ENCODE data around the gene SYK.

DNA sequence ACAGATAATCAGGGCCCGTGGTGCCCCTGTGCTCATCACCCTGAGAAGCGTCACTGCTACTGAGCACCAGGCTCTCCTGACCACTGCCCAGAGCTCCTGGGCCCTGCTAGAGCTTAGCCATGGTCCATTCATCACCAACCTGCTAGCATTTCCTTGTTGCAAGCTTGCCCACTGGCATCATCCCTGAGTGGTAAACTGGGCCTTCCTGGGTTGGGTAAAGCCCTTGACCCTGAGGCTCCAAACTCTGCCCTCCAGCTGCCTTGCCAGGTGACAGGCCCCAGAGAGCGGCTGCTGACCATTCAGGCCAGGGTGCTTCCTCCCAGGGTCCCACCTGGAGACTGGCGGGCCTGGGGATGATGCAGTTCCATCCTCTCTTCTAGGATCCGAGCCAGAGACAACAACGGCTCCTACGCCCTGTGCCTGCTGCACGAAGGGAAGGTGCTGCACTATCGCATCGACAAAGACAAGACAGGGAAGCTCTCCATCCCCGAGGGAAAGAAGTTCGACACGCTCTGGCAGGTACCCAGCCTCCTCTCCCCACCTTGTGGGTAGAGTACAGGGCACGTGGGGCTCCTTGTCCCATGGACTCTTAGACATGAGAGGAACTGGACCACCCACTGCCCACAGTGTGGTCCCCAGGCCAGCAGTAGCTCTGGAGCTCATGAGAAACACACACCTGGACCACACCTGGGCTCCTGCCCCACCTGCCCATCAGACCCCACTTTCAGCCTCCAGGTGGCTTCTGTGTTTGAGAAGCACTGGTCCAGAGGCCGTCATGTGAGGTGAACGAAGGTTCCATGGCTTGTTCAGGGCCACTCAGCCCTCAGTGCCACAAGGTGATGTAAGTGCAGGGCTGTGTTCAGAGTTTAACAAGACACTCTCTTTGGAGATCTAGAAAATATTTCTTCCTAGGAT, 60.5 kb downstream of the SYK start:
- TF ChIP-seq, protein P1, sequence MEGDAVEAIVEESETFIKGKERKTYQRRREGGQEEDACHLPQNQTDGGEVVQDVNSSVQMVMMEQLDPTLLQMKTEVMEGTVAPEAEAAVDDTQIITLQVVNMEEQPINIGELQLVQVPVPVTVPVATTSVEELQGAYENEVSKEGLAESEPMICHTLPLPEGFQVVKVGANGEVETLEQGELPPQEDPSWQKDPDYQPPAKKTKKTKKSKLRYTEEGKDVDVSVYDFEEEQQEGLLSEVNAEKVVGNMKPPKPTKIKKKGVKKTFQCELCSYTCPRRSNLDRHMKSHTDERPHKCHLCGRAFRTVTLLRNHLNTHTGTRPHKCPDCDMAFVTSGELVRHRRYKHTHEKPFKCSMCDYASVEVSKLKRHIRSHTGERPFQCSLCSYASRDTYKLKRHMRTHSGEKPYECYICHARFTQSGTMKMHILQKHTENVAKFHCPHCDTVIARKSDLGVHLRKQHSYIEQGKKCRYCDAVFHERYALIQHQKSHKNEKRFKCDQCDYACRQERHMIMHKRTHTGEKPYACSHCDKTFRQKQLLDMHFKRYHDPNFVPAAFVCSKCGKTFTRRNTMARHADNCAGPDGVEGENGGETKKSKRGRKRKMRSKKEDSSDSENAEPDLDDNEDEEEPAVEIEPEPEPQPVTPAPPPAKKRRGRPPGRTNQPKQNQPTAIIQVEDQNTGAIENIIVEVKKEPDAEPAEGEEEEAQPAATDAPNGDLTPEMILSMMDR (IDR thresholded peaks at IDR 0.05 in 2 of 3, conservative IDR thresholded peaks at IDR 0.05 in 1 of 3; ENCODE audit: borderline replicate concordance in 1 of 3, insufficient read depth in 1 of 3, low read depth in 2 of 3, low read length in 2 of 3) = no peak
- TF ChIP-seq EGR1 (IDR thresholded peaks at IDR 0.05; ENCODE audit: low read depth) = no peak
- TF ChIP-seq JUND (IDR thresholded peaks at IDR 0.05) = no peak
- TF ChIP-seq POLR2AphosphoS5 (IDR thresholded peaks at IDR 0.05; ENCODE audit: low read depth, low read length) = no peak
- TF ChIP-seq, protein P2, sequence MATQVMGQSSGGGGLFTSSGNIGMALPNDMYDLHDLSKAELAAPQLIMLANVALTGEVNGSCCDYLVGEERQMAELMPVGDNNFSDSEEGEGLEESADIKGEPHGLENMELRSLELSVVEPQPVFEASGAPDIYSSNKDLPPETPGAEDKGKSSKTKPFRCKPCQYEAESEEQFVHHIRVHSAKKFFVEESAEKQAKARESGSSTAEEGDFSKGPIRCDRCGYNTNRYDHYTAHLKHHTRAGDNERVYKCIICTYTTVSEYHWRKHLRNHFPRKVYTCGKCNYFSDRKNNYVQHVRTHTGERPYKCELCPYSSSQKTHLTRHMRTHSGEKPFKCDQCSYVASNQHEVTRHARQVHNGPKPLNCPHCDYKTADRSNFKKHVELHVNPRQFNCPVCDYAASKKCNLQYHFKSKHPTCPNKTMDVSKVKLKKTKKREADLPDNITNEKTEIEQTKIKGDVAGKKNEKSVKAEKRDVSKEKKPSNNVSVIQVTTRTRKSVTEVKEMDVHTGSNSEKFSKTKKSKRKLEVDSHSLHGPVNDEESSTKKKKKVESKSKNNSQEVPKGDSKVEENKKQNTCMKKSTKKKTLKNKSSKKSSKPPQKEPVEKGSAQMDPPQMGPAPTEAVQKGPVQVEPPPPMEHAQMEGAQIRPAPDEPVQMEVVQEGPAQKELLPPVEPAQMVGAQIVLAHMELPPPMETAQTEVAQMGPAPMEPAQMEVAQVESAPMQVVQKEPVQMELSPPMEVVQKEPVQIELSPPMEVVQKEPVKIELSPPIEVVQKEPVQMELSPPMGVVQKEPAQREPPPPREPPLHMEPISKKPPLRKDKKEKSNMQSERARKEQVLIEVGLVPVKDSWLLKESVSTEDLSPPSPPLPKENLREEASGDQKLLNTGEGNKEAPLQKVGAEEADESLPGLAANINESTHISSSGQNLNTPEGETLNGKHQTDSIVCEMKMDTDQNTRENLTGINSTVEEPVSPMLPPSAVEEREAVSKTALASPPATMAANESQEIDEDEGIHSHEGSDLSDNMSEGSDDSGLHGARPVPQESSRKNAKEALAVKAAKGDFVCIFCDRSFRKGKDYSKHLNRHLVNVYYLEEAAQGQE (IDR thresholded peaks at IDR 0.05; ENCODE audit: low read depth) = no peak
- TF ChIP-seq POLR2A (IDR thresholded peaks at IDR 0.05; ENCODE audit: borderline replicate concordance, extremely low read depth, insufficient read depth, insufficient read length) = no peak
- no peak for TF ChIP-seq EZH2 (IDR thresholded peaks at IDR 0.05)
- TF ChIP-seq, protein P3, sequence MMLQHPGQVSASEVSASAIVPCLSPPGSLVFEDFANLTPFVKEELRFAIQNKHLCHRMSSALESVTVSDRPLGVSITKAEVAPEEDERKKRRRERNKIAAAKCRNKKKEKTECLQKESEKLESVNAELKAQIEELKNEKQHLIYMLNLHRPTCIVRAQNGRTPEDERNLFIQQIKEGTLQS (IDR thresholded peaks at IDR 0.05) = no peak
- TF ChIP-seq YY1 (IDR thresholded peaks at IDR 0.05; ENCODE audit: extremely low read depth, insufficient replicate concordance, low read depth, low read length) = no peak

Data from HCT116 (cell line).